ENCODE results near the gene PLXNA1.

PLXNA1 gene

GRCh38 chr3:126982471-126983175, at the start of gene PLXNA1:
Gene PLXNA1, plus strand, starts transcription at chr3:126983115. Its CDS starts 5,479 bp downstream, at chr3:126988594.
- DNase-seq (ENCODE audit: low read depth): no peak

DNA sequence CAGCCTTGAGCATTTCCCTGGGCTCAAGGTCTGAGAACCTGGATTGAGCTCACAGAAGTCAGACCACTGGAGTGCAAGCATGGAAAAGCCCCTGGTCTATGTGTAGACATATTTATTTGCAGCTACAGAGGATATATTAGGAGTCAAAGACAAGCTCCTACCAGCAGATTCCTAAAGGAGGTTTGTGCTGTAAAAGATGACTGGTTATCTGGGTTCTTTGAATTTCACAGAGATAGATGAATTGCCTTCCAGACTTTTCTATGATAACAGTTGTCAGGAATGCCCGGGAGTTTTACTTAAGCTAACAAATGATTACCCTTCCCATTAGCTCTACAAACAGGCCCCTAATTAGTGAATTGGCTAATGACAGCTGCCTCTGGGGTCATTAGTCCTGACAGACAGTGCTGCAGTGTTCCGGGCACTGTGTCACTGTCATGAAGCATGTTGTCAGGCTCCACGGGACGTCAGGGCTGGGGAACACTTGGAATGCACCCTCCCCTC, 48.8 kb upstream of the PLXNA1 start:
- DNase-seq (ENCODE audit: low read depth): no peak

GRCh38 chr3:126934991-126935390, 47.9 kb upstream of the PLXNA1 start:
- no peak for DNase-seq (ENCODE audit: low read depth)

GRCh38 chr3:126935756-126936509, 47.0 kb upstream of the PLXNA1 start:
- no peak for DNase-seq (ENCODE audit: low read depth)

- no peak for DNase-seq (ENCODE audit: low read depth)
Measured at GRCh38 chr3:126936853-126937425, 46.0 kb upstream of the PLXNA1 start.

GRCh38 chr3:126937533-126937932, 45.4 kb upstream of the PLXNA1 start:
- DNase-seq (ENCODE audit: low read depth): no peak

DNA sequence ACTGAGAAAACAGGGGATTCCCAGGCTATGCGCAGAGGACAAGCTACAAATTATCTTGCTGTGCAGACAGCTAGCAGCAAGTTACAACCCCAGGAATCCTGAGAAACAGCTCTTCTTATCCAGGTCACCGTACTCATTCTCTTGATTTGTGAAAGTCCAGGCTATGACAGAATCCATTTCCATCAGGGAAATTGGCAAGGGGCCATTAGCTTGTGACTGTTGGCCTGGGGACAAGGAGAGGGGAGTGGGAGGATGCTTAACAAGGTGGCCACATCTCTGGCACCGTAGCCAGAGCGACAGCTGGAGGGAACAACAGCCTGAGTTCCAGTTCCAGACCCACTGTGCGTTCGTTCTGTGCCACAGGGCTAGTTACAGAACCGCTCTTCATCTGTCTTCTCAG, 44.9 kb upstream of the PLXNA1 start:
- no peak for DNase-seq (ENCODE audit: low read depth)

GRCh38 chr3:126938520-126939337, 44.2 kb upstream of the PLXNA1 start:
- no peak for DNase-seq (ENCODE audit: low read depth)

GRCh38 chr3:126939338-126939718, 43.6 kb upstream of the PLXNA1 start:
- DNase-seq (ENCODE audit: low read depth): no peak

- DNase-seq (ENCODE audit: low read depth): no peak
Measured at GRCh38 chr3:126939733-126940132, 43.2 kb upstream of the PLXNA1 start.

DNA sequence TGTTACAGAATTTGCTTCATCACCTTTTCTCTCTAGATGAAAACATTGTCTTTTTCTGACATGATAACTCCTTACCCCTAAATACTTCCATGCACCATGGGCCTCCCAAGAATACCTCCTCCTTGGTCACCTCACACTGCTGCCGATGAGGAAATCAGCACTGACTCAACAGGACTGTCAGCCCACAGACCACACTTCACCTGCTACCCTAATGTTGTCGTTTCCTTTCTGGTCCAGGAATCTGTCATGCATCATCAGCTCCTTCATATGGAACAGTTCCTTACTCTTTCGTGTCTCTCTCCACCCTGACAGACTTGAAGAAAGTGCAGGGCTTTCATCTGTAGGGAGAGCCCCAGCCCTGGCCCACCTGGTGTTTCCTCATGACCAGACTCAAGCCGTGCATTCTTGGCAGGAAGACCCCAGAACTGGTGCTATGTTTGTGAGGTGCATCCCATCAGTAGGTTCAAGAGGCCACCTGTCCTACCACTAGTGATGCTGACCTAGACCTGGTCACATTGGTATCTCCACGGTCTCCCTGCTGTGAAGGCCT, 41.1 kb upstream of the PLXNA1 start:
- no peak for DNase-seq (ENCODE audit: low read depth)

DNA sequence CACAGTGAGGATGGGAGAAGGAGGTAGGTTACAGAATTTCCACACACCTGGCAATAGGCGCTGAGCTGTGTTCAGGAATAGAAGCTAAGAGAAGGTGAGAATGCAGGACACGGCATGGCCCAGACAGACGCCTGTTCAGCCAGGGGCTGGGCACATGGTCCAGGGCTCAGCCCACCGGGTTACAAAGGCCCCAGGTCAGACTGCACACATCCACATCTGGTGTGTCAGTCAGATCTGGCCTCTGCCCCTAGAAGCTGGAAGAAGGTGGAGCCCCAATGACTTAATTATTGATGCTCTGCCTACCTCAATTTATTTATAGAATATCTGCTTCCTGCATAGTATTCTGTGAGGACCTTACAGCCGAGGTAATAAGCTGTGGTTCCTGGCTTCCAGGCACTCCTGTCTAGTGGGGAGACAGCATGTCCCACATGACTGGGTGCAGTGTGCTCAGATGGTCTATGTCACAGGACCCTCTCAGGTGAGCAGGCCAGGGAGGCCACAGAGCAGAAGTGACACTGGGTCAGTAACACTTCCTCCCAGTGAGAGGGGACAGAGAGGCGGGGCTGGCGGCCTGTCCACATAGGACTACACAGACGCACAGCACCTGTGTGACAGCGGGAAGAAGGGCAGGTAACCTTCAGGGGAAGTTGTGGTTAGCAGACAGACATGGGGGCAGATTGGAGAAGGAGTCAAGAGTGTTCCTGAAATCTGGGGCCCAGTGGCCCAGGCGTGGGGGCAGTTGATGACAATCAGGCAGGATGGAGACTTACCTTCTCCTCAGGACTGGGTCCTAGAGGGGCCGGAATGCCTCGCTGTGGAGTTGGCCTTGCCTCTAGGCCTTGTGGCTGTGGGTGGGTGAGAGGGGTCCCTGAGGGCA, 38.6 kb upstream of the PLXNA1 start:
- DNase-seq (ENCODE audit: low read depth): no peak

DNA sequence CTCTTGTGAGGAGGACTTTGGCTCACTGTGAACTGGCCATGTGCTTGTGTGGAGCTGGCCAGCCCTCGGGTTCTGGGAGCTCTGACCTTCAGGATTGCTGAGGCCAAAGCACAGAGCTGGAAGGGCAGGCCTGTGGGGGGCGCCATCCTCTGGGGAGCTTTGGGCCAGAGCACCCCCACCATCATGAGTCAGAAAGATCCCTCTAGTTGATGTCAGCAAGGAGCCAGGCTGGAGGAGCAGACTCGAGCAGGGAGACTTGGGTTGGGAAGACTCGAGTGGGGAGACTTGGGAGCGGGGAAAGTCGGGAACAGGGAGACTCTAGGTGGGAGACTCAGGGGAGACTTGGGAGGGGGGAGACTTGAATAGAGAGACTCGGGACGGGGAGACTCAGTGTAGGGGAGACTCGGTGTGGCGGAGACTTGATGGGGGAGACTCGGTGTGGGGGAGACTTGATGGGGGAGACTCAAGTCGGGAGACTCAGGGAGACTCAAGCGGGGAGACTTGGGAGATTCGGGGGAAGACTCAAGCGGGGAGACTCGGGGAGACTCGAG, 37.7 kb upstream of the PLXNA1 start:
- no peak for DNase-seq (ENCODE audit: low read depth)

DNA sequence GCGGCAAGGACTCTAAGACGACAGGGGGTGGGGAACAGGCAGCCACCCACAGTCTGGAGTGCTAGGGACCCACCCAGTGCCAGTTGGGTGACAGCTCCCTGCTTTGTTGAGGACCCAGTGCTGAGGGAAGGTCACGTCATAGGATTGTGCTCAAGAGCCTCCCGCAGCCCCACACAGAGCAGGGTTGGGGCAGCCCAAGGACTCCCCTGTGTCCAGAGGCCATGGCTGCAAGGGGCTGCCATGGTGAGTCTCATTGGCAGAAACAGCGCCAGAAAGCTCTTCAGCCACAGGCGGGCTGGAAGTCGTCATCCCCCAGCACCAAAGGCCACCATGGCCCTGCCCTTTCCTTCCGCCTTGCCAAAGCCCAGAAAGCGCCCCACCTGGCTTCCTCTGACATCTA, 37.0 kb upstream of the PLXNA1 start:
- no peak for DNase-seq (ENCODE audit: low read depth)

GRCh38 chr3:126946405-126946804, 36.5 kb upstream of the PLXNA1 start:
- no peak for DNase-seq (ENCODE audit: low read depth)

DNA sequence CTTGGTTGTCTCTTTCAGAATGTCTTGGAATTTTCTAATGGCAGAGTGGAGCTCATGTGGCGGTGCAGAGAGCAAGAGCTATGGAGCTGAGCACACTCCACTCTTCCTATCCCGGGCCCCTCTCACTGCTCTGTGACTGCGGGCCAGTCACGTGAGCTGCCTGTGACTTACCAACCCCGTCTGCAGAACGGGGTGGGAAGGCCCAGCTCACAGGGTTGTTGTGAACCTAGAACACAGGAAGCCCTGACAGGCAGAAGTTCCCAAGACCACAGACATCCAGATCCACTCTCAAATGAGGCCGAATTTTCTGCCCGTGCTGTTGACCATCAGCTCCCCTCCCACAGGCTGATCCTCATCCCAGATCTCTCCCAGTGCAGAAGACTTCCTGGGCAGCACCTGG, 35.5 kb upstream of the PLXNA1 start:
- no peak for DNase-seq (ENCODE audit: low read depth)

GRCh38 chr3:126948980-126949535, 33.9 kb upstream of the PLXNA1 start:
- no peak for DNase-seq (ENCODE audit: low read depth)

DNA sequence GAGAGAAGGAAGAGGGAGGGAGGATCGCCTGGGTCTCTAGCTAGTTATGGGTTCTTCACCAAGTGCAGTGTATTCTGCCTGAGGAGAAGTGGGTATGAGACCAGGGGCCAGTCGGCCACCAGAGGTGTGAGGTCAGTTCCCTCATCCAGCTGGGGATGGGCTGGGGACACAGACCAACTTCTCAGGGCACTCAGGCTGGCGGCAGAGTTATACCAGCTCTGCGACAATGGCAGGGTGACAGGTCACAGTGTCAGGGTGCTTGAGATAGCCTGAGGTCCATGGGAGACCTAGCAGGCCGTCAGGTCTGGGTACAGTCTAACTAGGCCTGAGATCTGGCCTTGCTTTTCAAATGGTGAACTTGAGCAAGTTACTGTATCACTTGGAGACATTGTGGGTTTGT, 31.4 kb upstream of the PLXNA1 start:
- no peak for DNase-seq (ENCODE audit: low read depth)

DNA sequence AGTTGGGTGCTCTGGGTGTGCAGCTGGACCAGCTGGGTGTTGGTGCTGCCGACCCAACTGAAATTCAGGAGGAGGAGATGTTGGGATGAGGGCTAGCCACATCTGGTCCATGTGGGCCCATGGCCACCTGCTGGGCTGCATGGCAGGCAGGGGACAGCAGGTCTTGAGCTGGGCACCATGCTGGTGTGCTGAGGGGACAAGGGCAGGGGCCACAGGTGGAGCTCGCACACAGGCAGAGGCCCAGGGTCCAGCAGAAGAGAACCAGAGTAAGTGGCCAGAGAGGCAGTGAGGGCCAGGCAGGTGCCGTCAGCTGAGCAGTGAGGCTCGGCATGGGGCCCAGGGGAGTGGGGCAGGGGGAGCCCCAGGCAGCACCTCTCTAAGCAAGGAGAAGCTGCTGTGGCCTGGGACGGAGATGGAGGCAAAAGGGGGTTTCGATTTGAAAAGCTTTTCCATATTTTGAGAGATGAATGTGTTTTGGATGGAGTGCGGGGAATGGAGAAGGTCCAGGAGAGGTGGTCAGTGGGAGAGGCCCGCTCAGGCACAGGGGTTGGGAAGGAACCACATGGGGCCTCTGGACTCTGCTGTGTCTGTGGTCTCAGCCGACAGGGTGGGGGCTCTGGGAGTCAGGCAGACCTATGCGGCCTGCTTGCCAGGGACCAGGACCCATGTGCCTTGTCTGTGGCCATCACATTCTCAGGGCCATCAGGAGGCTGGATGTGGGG, 30.5 kb upstream of the PLXNA1 start:
- no peak for DNase-seq (ENCODE audit: low read depth)

Measured in fibroblast of the conjunctiva (primary cell).